RKO (cell line): ENCODE results near the gene FSIP1.

Experiments
- DNase-seq: peaks from one replicate; pipeline ENCODE4 v3.0.0-alpha.2; 2016; ENCODE audit warnings: low spot score

FSIP1 gene

DNA sequence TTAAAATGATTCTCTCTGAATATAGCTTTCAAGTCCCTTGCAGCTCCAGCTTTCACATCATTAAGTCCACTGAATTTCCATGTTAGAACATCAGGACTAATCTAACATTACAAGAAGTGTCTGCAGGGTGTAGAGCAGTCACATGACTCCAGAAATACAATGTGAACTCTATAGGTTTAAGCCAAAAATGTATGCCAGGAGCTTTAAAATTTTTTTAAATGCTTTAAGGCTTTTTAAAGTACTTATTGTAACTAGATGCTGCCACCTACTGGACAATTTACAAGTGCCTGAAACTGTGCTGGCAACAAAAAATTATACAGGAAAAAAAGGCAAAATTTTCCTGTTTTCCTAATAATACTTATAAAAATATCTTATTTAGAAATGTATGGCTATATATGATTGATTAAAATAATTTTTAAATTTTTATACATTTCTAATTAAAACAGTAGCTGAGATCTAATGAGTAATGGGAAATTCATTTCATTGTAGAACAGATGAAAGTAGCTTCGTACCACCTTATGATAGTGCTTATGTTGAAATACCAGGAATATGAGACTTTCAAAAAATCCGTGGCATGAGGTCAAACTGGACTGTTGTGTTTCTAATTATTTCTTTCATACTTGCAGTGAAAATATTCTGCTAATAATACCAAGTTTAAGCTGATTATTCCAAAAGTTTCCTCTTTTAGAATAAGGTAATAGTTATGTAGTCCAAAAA is 25.7 kb downstream of the FSIP1 start:
- DNase-seq = peak; percentile 79

DNA sequence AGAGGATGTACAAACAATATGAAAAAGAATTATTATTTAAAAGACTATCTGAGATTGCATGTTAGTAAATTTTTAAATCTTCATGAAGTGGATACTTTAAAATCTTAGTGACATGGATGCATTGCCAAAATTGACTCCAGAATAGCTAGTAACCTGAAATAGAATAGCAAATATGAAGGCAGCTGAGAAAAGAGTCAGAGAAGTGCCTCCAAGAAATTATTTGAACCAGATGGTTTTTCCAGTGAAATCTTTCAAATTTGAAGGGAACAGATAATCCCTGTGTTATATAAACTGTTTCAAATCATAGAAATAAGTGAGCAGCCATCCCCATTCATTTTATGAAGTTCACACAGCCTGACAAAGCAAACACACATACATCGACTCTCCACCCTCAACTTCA is 29.6 kb downstream of the FSIP1 start:
- no peak for DNase-seq

GRCh38 chr15:39752246-39752645 is 30.4 kb downstream of the FSIP1 start:
- no peak for DNase-seq

DNA sequence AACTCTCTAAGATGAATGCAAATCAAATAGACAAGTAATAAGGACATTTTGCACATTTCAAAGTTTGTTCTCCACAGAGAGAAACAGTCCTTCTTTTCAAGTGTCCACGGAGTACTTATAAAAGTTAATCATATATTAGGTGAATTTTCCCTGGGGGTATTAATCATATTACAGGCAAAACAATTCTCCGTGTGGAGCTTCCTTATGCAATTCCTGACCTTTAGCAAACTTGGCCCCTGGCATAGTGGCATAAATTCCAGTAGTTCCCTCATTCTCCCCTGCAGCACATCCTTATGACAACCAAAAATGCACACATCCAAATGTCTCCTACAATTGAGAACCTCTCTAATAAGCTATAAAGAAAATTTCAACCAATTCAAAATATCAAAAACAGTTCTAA is 34.4 kb downstream of the FSIP1 start:
- no peak for DNase-seq

DNA sequence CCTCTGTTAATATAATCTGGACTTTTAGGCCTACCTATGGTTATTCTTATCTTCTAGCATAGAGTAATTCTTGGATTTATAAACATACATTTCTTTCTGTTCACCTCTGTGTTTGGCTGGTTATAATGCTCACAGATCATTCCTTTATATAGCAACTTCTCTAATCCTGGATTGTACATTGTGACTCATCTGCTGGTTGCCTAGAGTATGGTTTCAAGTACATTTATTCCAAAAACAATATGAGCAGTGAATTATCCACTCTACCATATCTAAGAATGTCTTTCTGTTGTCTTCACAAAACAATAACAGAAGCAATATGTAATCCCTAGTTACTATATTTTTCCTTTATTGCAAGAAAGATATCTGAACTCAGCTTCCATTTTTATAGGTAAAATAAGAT is 35.3 kb downstream of the FSIP1 start:
- no peak for DNase-seq

GRCh38 chr15:39746714-39747276 is 35.8 kb downstream of the FSIP1 start:
- no peak for DNase-seq

DNA sequence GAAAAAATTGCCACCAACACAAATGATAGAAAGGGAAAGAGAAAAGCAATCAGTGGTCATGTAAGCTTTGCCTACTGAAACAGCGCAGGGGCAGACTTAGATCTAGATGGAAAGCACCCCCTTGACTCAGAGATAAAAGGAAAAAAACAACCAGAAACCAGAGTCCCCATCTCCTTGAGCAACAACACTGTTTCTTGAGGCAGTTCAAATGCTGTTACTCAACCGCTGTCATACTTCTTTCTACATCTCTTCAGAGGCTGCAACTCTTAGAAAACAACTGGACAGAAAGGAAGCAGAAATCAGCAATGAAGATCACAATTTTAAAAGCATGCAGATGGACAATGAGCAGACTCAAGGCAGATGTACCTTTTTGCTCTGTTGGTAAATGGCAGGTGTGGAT is 36.5 kb downstream of the FSIP1 start:
- no peak for DNase-seq

DNA sequence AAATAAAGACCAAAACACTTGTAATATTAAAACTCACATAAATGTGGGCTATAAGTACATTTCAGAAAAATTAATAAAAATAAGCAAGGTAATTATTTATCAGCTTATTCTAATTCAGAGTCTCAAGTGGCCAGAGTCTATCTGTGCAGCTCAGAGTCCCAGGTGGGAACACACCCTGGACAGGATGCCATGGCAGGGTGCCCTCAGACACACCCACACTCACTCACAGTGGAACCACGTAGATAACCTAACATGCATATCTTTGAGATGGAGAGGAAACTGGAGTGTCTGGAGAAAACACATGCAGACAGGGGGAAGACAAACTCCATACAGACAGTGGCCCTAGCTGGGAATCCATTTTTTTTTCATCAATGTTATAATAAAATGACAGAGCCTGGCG is 37.2 kb downstream of the FSIP1 start:
- no peak for DNase-seq

DNA sequence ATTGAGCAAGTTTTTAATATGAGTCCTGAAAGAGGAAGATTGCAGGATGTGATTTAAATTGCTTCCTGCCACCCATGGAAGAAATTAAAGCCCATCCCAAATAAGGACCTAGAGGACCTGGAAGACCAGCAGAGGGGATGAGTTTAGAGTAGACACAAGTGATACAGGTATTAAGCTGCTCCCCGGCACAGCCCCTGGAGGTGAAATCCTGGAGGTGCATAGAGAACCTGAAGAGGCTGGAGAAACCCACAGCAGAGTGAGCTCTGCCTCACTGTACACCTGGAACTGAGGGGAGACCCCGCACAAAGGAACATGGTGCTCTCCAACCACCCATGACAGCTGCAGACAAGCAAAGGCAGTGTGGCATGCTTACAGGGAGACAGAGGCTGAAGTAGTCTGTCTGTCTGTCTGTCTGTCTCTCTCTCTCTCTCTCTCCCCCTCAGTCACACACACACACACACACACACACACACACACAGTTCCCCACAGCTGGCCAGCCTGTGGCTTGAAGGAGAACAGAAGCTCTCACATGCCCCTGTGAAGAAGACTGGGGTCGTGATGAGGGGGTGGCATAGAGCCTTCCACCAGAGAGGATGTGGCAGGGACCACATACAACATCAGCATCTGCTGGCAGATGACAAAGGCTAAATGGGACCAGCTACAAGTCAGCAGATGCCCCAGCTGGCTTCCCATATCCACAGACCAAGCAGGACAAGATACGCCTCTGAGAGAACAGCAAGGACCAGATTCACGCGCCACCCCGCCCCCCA is 38.1 kb downstream of the FSIP1 start:
- DNase-seq = no peak

DNA sequence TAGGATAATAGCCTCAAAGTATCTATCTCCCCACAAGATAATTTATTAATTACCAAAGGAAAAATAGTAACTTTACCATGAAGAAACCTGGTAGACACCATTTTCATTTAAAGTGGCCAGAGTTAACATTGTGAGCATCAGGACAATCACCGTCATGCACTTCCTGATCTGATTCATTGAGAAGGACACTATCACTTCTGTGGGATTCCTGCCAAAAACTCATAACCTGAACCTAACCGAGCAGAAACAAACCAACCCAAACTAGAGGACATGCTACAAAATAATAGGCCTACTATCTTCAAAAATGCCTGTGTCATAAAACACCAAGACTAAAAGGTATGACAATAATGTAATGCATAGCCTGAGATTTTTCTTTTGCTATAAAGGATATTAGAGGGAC is 39.0 kb downstream of the FSIP1 start:
- no peak for DNase-seq

DNA sequence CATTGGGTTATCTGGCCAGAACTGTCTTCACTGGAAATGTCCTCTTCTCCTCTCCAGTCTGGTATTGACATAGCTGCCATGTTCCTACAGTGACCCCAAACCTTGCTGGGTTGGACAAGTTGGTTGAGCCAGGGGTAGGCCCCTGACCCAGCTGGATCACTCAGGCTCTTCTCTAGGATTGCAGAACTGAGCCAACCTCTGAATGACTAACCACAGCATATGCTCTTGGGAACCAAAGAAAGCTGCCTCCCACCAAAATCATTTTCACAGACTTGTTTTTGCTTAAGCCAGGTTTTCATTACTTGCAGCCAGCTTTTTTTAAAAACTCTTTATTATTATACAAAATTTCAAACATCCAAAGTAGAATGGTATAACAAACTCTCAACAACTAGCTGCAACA is 41.4 kb downstream of the FSIP1 start:
- no peak for DNase-seq

- DNase-seq = no peak
Measured at GRCh38 chr15:39738998-39739397, 43.6 kb downstream of the FSIP1 start.

GRCh38 chr15:39737196-39737550 is 45.5 kb downstream of the FSIP1 start:
- DNase-seq = no peak

DNA sequence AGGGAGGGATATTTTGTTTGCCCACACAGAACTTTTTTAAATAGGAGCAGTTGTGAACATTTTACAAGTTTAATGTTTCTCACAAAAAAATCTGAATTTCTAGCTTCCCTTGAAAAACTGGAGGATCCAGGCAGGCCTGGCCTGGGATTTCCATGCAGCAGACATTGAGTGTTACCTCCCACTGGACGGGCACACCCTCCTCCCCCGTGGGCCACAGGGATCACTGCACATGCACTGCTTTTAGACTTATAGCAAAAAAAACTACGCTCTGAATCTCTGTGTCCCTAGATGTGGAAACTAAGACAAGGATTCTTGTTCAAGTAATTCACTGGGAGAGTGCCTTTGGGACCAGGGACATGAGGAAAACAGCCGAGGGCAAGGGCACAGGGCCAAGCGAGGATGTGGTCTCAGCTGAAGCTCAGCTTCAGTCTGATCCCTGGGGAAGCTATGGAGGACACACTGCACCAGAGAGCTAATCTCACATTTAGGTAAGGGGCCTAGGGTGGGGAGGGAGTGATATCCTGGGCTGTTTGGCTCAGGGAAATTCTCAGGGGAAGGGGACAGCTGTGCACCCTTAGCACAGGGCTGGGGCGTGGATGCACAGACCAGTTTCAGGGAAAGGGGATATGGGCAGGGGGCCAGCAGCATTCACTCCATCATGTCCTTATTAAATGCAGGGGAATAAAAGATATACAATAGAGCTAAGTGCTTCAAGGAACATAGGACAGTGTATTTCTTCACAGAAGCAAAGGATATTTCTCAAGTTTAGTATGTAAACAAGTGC is 46.0 kb downstream of the FSIP1 start:
- no peak for DNase-seq

DNA sequence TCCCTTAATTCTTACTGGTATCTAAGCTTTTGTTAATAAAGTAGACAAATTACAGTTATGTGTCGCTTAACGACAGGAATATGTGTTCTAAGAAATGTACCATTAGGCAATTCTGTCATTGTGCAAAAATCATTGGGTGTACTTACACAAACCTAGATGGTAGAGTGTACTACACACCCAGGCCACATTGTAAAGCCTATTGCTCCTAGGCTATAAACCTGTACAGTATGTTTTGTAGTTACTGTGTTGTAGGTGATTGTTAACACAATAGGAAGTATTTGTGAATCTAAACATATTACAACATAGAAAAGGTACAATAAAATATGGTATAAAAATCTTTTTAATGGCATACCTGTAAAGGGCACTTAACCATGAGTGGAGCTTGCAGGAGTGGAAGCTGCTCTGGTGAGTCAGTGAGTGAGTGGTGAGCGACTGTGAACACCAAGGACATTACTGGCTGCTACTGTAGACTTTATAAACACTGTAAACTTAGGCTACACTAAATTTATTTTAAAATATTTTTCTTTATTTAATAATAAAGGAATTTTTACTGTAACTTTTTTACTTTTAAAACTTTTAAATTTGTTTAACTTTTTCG is 47.4 kb downstream of the FSIP1 start:
- DNase-seq = no peak

DNA sequence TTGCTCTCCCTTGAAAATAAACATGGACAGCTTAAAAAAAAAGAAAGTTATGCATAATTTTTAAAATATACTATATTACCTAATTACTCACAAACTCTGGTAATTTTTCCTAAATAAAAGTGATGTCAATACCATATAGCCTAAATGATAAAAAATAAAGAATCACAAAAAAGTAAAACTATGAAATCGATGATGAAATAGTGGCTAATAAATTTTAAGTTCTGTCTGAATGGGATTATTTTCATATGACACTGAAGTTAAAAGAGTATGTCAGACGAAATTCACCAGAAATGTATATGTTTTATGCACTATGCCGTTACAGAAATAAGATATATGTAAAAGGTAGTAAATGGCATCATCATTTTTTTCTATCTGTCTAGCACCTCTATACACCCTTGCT is 51.4 kb downstream of the FSIP1 start:
- DNase-seq = no peak

DNA sequence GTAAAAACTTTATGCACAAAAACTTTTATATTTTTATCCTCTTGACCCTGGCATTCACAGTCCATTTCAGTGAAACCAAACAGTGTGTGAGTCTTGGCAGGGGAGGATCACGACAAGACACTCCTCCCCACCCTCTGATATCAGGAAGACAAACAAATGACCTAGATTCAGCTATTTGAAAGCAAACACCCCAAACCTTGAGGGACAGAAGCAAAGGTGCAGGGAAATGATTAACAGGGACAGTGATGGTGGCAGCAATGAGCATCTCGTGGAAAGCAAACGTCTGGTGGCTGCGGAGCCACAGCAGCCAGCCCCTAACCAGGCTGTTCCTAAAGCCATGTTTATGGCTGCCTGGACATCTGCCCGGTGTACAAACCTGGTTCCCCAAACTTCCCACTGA is 52.1 kb downstream of the FSIP1 start:
- no peak for DNase-seq

DNA sequence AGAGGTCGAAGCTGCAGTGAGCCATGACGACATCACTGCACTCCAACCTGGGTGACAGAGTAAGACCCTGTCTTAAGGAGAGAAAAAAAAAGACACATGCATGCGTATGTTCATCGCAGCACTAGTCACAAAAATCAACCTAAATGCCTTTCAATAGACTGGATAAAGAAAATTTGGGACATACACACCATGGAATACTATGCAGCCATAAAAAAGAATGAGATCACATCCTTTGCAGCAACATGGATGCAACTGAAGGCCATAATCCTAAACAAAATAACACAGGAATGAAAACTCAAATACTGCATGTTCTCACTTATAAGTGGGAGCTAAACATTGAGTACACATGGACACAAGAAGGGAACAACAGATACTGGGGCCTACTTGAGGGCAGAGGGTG is 53.1 kb downstream of the FSIP1 start:
- DNase-seq = no peak

- DNase-seq = no peak
Measured at GRCh38 chr15:39728845-39729244, 53.8 kb downstream of the FSIP1 start.

DNA sequence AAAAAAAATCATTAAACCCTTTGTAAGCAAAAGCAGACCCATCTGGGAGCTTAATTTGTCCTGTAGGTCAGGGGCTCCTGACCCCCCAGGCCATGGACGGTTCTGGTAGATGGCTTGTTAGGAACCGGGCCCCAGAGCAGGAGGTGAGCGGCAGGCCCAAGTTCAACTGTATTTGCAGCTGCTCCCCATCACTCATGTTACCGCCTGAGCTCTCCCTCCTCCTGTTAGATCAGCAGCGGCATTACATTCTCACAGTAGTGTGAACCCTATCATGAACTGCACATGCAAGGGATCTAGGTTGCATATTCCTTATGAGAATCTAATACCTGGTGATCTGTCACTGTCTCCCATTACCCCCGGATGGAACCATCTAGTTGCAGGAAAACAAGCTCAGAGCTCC is 60.7 kb downstream of the FSIP1 start:
- DNase-seq = no peak

- no peak for DNase-seq
Measured at GRCh38 chr15:39720621-39721611, 61.7 kb downstream of the FSIP1 start.
